Measurements from ENCODE around the gene TCF25.
A peak's percentile ranks its signal among the peaks of the same experiment; 100 is the strongest.
"Not testable (repeated sequence)": the region's sequence is repeated elsewhere in the genome, so short reads cannot be mapped to it uniquely, and the experiment has no call there.

TCF25 gene

GRCh38 chr16:89905511-89906139 is 32.2 kb downstream of the TCF25 start:
- DNase-seq (ENCODE audit: low read depth), result no peak

GRCh38 chr16:89906140-89907025 is 33.0 kb downstream of the TCF25 start:
- no peak for DNase-seq (ENCODE audit: low read depth)

GRCh38 chr16:89907055-89907814 is 33.8 kb downstream of the TCF25 start:
- DNase-seq (ENCODE audit: low read depth), result no peak

DNA sequence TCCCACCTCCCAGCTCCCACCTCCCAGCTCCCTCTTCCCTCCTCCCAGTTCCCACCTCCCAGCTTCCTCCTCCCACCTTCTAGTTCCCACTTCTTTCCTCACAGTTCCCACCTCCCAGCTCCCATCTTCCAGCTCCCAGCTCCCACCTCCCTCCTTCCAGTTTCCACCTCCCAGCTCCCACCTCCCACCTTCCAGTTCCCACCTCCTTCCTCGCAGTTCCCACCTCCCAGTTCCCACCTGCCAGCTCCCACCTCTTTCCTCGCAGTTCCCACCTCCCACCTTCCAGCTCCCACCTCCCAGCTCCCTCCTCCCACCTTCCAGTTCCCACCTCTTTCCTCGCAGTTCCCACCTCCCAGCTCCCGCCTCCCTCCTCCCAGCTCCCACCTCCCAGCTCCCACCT is 34.8 kb downstream of the TCF25 start:
- DNase-seq (ENCODE audit: low read depth), result no peak

- DNase-seq (ENCODE audit: low read depth), result no peak
Measured at GRCh38 chr16:89909777-89910716, 36.7 kb downstream of the TCF25 start.

DNA sequence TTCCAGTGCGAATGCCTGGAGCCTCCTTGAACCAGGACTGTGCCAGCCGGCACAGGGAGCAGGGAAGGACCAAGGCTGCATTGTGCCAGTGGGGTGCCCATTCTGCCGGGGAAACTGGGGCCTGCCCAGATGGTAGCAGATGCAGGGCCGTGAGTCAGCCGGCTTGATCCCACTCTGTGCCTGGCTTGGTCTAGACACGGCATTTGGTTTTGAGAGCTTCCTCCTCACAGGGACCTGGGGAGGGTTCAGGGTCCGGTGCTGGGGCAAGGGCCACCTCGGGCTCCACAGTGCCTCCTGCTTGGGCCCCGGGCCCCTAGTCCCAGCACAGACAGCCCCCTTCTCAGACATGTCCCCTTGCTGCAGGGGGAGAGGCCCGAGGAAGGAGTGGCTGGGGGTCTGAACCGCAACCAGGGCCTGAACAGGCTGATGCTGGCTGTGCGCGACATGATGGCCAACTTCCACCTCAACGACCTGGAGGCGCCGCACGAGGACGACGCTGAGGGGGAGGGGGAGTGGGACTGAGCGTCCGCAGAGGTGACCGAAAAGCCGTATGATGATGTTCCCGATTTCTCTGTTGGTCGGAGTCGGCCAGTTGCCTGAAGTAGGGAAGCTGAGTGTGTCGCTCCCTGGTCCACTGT is 37.4 kb downstream of the TCF25 start:
- no peak for DNase-seq (ENCODE audit: low read depth)

- DNase-seq (ENCODE audit: low read depth), result no peak
Measured at GRCh38 chr16:89911375-89911774, 38.0 kb downstream of the TCF25 start.

DNA sequence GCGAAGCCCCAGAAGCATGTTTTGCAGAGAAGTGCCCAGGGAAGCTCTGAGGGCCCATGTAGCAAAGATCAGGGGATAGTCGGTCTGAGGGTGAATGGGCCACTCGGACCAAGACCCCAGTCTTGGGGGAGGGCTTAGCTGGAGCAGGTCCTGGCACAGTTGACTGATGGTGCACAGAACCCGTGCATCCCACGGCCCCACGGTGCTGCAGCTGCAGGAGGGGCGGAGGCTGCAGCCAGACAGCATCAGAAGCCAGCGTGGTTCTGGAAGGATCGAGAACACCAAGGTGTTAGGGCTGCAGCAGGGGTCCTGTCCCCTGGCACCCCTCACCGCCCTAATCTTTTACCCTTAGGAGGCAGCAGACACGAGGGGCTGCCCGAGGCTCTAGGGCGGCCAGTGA is 38.8 kb downstream of the TCF25 start:
- no peak for DNase-seq (ENCODE audit: low read depth)

DNA sequence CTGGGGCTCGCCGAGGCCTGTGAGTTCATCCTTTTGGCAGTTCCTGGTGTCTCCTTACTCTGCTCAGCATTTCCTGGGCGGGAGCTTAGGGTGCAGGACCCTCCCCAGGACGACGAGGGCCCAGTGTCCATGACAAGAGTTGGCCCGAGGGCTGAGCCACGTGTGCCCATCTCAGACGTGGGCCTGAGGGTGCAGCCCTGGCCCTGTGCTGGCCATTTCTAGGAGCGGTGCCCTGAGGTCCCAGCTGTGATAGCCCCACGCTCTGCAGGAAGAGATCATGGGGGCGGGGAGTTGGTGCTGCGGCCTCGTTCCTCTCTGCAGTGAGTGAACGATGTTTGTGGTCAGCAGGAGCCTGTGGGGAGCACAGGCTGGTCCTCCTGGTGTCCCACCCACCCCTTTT is 39.2 kb downstream of the TCF25 start:
- DNase-seq (ENCODE audit: low read depth), result no peak

- DNase-seq (ENCODE audit: low read depth), result no peak
Measured at GRCh38 chr16:89913408-89914387, 40.3 kb downstream of the TCF25 start.

GRCh38 chr16:89914642-89915285 is 41.4 kb downstream of the TCF25 start:
- not testable (repeated sequence) for DNase-seq (ENCODE audit: low read depth)

GRCh38 chr16:89915303-89916232 is 42.2 kb downstream of the TCF25 start:
- no peak for DNase-seq (ENCODE audit: low read depth)

GRCh38 chr16:89917773-89918452 is 44.5 kb downstream of the TCF25 start:
- peak; percentile 79 for DNase-seq (ENCODE audit: low read depth)

GRCh38 chr16:89918453-89919347 is 45.3 kb downstream of the TCF25 start, which contains the start of gene MC1R:
Gene MC1R, plus strand, starts transcription at chr16:89918862. Its CDS starts 397 bp downstream, at chr16:89919259.
- no peak for DNase-seq (ENCODE audit: low read depth)

DNA sequence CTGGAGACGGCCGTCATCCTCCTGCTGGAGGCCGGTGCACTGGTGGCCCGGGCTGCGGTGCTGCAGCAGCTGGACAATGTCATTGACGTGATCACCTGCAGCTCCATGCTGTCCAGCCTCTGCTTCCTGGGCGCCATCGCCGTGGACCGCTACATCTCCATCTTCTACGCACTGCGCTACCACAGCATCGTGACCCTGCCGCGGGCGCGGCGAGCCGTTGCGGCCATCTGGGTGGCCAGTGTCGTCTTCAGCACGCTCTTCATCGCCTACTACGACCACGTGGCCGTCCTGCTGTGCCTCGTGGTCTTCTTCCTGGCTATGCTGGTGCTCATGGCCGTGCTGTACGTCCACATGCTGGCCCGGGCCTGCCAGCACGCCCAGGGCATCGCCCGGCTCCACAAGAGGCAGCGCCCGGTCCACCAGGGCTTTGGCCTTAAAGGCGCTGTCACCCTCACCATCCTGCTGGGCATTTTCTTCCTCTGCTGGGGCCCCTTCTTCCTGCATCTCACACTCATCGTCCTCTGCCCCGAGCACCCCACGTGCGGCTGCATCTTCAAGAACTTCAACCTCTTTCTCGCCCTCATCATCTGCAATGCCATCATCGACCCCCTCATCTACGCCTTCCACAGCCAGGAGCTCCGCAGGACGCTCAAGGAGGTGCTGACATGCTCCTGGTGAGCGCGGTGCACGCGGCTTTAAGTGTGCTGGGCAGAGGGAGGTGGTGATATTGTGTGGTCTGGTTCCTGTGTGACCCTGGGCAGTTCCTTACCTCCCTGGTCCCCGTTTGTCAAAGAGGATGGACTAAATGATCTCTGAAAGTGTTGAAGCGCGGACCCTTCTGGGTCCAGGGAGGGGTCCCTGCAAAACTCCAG is 46.4 kb downstream of the TCF25 start:
- no peak for DNase-seq (ENCODE audit: low read depth)

Data from HS-27A (cell line).